ENCODE results near the gene COBLL1.
A peak's percentile ranks its signal among the peaks of the same experiment; 100 is the strongest.
"Not testable (repeated sequence)": the region's sequence is repeated elsewhere in the genome, so short reads cannot be mapped to it uniquely, and the experiment has no call there.

The COBLL1 gene

DNA sequence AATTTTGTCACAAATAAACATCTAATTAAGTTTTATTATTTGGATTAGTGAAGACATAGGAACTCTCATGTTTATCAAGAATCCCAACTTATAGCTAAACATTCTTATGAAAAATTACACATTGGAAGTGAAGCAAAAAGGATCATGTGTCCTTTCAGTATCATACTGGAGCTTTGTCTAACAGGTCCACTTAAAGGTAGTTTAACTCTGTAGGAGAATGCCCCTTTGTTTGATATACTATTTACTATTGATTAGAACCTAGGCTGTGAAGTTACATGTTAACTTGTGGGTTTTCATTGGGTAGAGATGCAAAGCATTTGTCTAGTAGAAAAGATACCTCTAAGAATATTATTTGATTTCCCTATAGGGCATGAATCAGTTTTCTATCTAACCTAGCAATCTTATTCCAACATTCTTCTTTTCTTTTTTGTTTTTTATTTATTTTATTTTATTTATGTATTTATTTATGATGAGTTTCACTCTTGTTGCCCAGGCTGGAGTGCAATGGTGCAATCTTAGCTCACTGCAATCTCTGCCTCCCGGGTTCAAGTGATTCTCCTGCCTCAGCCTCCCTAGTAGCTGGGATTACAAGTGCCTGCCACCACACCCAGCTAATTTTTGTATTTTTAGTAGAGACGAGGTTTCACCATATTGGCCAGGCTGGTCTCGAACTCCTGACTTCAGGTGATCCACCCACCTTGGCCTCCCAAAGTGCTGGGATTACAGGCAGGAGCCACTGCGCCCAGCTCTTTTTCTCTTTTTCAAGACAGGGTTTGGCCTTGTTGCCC is 18.5 kb upstream of the COBLL1 start:
- not testable (repeated sequence) for DNase-seq (ENCODE audit: low spot score)

DNA sequence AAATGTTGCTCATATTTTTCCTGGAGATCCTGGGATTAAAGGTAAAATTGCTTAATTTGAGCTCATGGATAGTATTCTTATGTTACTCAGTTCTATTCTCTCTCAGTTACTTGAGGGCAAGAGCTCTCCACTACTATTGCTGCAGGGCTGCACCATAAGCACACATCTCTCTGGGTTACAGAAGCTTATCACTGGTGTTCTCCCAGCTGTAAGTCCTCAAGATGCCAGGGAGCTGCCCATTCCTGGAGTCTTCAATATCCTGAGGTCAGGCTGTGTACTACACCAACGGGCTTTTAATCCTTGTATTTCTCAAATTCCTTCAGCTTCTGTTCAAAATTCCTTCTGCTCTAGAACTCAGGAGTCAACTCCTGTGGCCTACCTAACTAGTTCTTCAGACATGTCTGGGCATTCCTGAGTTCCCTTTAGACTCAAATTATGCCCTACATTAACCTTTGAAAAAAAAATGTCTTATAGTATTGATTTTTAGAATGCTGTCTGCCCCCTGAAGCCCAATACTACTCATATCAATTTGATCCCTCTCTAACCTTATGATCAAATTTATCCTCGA is 17.7 kb upstream of the COBLL1 start:
- no peak for DNase-seq (ENCODE audit: low spot score)

DNA sequence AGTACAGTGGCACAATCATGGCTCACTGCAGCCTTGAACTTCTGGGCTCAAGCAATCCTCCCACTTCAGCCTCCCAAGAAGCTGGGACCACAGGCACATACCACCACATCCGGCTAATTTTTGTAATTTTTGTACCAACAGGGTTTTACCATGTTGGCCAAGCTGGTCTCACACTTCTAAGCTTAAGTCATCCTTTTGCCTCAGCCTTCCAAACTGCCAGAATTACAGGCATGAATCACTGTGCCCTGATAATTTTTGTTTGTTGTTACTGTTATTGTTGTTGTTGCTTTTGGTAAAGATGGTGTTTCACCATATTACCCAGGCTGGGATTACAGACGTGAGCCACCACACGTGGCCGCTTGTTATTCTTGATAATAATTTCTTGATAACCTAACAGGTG is 10.5 kb upstream of the COBLL1 start:
- no peak for DNase-seq (ENCODE audit: low spot score)

DNA sequence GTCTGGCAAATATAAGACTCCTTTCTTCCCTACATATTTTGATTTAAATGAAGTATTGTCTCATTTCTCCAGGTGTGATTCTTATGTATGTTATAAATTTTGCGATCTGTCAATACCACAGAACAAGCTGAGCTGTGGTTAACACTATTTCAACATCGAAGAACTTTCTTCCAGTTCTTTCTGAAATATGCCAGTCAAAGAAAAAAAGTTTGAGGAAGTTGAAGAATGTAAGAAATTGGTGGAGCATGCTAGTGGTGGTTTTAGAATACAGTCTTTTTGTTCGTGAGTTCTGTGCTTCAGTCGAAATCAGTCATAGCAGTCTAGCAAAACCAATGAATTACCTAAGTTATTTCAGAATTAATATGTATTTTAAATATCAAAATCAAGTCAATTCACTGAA is 8.6 kb upstream of the COBLL1 start:
- DNase-seq (ENCODE audit: low spot score), result no peak

DNA sequence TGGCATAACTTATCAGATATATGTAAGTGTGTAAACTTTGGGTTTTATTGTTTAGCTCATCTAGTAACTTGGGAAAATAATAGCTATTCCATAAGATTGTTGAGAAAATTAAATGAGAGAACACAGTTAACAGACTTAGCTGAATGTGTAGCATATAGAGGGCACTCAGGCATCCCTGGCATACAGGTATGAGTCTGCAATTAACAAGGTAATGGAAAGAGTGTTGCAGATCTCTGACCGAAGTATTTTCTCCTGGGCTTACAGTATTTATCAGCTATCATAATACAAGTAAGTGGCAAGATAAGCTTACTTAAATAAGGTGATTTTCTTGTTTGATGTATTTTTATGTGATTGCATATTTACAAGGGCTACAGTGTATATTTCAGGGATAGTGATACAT is 7.9 kb upstream of the COBLL1 start:
- DNase-seq (ENCODE audit: low spot score), result no peak

DNA sequence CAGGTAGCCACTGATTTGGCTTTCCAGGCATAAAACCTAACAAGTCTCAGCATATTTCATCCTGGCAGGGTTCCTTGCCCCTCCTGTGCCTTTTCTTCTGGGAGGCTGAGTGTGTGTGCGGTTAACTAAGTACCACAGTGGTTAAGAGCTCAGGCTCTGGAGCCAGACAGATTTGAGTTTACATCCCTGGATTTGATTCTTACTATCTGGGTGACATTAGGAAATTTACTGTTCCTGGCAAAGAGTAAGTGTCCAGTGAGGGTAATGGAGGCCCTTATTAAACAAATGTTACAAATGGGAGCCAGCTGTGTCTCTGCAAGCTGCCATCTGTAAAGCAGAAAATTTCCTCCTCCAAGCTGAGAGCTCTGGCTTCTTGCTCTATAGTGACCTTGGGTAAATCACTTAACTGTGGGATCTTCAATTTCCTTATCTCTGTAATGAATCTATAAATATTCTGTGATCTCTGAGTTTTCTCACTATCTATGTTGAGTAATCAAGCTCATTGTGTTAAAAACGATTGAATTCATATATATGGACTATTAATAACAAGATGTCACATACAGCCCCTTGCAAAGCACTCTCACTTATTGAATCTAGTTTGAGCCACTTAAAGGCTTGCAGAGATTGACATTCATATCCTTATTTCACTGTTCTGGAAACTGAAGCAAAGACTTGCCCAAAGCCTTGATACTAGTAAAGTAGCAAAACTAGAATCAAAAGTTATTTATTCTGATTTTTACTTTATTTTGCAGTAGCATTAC is 6.5 kb upstream of the COBLL1 start:
- DNase-seq (ENCODE audit: low spot score), result no peak

DNA sequence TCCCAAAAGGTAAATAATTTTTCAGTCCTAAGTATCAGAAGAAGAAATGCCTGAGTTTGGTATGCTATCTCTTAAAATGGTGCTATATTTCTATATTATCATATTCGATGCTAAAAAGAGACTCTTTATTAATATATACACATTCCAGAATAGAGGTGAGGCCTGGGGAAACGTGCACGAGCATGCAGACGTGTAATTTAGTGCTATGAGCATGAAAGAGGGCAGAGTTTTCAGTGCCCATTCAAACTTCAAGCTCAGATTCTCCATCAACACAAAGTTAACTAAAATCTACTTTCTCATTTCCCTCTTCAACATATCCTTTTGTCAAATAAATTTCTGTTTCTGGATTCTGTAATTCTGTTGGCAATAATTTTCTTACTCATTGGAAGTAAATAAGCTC is 5.7 kb upstream of the COBLL1 start:
- DNase-seq (ENCODE audit: low spot score), result no peak

DNA sequence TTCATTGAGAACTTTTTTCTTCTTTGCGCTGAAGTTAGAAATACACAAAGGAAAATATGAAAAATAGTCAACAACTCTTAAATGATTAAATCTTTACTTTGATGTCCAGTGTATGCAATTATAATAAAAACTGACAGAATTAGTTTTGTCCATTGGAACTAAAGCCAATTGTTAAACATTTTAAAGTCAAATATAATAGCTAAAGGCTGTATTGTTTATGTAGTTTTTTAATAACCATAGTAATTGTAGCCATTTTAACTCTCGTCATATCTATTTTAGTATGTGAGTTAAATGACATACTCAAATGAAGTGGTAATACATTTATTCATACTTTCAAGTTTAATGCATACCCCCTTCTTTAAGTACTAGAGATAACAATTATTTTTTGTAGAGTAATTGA is 4.7 kb upstream of the COBLL1 start:
- DNase-seq (ENCODE audit: low spot score), result no peak

DNA sequence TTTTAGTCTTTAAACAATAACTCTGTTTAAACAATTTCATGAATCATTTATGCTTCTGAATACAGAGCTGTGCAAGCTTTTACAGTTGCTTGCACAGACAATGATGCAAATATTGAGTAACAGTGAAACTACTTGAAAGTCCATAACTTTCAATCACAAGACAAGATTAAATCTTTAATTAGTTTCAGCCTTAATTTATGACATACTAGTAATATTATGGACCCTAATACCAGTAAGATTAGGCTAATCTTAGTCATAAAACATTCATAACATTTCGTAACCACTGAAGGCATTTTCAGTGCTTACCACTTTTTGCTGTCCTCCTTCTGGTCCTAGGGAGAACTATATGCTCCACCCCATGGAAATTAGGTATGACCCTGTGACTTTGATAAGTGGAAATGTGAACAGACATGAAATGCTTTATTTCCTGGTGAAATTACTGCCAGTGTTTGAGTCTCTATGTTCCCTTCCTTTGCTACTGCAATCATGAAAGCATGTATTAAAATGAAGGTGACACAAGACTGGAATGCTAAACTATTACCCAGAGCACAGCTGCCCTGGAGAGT is 1.8 kb upstream of the COBLL1 start:
- no peak for DNase-seq (ENCODE audit: low spot score)

DNA sequence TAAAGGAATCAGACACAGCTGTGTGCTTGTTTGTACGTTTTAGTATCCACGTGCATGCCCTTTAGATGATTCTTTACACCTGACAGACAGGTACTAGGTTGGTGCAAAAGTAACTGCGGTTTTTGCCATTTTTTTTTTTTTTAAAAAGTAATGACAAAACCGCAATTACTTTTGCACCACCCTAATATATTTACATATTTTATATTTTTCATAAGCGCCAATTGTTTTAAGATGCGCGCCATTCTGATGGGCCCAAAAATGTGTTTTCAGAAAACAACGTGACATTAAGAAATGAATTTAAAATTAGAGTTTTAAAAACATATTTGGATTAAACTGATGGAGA is 972 bp upstream of the COBLL1 start:
- no peak for DNase-seq (ENCODE audit: low spot score)

DNA sequence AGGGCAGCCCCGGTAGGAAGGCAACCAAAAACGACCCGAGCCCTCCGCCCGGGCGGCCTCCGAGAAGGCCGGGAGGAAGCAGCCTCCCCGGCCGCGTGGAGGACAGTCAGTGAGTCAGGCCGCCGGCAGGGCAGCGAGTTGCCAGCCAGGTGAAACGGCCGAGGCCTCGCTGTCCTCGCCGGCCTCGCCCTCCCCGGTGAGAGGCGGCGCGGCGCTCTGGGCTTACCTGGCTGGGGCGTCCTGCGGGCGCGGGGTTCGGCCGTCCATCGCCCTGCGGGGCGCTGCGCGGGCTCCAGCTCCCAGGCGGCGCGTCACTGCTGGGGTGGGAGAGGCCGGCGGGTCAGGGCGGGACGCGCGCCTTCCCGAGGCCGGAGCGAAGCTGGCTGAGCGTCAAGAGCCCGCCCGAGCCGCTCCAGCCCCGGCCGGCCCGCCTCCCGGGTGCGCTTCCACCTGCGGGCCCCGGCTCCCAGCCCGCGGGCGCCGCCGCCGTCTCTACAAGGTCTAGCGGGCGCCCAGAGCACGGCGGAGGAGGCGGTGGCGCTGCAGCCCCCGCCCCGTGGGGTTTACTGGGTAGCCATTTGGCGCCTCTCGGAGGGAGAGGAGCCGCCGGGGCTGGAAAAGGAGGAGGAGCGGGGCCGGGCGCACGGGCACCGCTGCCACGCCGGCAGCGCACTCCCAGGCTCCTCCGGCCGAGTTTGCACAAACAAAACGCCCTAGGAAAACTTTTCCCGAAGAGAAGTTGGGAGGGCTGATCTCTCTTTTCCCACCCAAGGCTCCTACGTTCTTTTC is 499 bp downstream of the COBLL1 start:
- peak; percentile 82 for DNase-seq (ENCODE audit: low spot score)

DNA sequence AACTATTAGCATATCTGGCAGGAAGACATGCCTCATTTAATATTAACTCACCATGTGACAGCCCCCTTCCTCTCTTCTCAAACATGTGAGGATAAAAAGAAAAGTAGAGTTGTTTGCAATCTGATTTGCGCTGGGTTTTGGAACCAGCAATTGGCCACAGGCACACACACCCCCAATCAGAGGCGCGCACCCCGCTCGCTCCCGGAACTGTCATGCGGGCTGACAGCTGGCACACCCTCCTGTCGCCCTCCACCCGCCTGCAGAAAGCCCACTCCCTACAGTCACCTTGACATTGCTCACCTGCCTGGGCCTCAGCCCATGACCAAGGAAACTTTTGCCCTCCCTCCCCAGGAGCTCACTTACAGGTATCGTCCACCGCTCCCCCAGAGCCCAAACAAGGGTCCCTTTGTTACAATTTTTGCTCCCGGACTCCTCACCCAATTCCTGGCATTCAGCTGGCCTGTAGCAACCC is 1.1 kb downstream of the COBLL1 start:
- peak; percentile 73 for DNase-seq (ENCODE audit: low spot score)

DNA sequence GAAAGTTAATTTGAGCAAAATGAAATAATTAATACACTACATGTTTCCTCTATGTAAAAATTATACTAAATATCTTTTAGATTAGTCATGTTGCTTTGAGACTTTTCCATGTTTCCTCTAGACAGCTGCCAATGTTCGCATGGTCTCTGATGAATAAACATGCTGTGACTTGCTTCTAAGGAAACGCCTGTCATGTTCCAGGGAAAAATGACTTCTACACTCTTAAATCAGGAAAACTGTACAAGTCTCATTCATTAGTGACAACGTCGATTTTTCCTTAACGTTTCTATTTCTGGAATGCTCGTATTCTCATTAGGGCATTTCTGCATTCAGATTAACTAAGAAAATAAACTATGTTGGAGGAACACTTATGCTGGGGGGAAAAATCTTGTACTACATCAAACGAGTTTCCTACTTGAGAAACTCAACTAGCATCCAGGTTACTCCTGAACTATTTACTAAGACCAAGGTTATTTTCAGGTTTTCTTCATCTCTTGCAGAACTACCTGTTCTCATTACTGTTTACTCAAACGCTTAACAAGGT is 1.6 kb downstream of the COBLL1 start:
- DNase-seq (ENCODE audit: low spot score), result no peak

DNA sequence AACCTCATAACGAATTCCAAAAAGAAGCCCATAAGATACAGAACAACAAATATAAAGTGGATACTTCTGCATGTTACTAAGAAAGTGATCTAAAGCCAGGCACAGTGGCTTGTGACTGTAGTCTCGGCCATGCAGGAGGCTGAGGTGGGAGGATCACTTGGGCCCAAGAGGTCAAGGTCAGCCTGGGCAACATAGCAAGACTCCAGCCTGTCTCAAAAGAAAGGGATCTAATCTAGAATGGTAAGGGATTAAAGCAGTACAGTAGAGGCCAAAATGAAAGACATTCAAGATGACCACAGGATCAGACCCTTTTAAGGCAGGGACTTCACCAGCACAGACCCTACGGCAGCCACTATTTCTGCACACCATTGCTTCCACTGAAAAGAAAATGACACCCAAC is 3.8 kb downstream of the COBLL1 start:
- no peak for DNase-seq (ENCODE audit: low spot score)

DNA sequence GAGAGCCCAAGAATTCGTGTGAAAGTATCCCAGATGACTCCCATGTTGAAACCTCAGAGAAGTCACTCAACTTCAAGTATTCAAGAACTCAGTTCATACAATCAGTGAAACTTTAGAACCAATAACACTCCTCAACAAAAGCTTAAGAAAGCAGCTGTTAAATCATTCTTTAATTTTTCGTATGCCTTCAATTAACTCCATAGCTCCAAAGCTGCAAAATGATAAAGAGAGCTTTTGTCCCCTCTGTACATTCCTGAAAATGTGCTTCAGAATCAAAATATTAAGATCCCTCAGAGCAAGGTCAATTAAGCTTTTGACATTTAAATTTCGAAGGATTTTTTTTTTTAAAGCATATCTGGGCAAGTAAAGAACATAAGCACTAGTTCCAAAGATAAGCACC is 4.7 kb downstream of the COBLL1 start:
- DNase-seq (ENCODE audit: low spot score), result no peak

DNA sequence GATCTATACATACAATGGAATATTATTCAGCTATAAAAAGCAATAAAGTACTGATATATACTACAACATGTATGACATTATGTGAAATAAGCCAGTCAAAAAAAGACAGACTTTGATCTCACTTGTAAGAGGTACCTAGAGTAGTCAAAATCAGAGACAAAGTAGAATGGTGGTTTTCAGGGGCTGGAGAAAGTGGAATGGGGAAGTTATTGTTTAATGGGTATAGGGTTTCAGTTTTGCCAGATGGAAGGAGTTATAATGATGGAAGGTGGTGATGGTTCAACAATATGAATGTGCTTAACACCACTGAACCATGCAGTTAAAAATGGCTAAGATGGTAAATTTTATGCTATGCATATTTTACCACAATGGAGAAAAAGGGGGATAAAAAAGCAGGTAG is 6.3 kb downstream of the COBLL1 start:
- no peak for DNase-seq (ENCODE audit: low spot score)

DNA sequence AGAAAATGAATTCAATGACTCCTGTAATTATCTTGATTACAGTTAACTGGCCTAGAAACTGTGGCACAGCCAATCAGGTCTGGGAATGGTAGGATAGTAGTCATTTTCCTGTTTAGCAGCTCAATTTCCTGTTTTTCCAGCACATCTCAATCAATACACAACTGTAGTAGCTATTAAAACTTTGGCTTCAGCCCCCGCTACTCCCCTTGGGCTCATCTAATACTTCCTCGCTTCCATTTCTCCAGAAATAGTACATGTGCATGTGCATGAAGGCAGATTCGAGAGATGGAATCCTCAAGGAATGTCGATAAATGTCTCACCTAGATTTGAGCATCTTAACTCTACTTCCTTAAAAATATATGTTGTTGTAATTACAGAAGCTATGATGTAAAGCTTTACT is 9.7 kb downstream of the COBLL1 start:
- DNase-seq (ENCODE audit: low spot score), result no peak

DNA sequence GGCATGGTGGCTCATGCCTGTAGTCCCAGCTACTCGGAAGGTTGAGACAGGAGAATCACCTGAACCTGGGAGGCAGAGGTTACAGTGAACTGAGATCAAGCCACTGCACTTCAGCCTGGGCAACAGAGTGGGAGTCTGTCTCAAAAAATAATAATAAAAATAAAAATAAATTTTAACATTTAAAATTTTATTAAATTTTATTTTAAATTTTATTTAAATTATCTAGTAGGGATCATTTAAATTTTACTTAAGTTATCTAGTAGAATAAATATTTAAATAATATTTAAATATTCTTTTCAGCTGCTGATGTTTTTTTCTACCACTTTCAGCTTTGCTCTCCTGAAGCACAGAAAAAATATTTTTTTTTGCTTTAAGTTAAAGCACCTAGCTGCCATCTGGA is 10.4 kb downstream of the COBLL1 start:
- no peak for DNase-seq (ENCODE audit: low spot score)

DNA sequence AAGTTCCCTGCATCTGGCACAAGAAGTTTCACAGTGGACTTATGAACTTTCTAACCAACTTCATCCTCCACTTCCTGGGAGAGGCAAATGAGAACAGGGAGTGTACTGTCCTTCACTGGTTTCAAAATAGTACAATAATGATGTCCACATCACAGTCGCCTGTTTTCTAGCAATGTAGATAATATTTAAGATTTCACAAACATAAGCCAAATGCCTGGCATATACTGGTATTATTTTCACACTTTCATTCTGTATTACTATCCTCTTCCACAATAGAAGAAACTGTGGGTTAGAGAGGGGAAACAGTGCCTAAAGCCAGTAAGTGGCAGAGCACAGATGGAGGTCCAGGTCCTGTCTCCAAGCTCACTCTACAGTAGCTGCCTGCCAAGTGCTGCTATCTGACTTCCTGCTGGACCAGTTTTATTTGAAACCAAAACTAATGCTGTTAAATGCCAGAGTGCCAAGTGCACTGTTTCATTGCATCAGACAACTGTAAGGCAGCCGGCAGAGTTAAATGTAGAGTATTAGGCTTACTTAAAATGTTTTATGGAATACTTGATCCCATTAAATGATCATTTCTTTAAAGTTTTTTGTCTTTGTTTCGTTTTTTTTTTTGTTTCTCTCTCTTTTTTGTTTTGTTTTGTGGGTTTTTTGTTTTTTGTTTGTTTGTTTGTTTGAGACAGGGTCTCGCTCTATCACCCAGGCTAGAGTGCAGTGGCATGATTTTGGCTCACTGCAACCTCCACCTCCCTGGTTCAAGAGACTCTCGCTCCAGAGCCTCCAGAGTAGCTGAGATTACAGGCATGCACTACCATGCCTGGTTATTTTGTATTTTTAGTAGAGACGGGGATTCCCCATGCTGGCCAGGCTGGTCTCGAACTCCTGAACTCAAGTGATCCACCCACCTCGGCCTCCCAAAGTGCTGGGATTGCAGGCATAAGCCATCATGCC is 15.1 kb downstream of the COBLL1 start:
- no peak for DNase-seq (ENCODE audit: low spot score)

DNA sequence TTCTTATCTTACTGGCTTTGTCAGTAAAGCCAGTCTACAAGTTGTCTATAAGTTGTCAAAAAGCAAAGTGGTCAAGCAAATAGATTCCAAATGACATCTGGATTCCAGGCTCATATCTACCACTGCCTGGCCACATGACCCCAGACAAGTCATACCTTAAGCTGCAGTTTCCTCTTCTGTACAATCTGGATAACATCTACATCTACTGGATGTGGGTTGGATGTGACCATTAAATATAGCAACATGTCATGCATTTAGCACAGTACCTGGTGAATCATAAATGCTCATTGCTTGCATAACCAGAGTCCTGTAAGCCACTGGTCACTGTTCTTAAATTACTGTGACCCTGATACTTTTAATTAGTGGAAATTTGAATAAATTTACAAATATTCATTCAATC is 16.8 kb downstream of the COBLL1 start:
- DNase-seq (ENCODE audit: low spot score), result no peak

DNA sequence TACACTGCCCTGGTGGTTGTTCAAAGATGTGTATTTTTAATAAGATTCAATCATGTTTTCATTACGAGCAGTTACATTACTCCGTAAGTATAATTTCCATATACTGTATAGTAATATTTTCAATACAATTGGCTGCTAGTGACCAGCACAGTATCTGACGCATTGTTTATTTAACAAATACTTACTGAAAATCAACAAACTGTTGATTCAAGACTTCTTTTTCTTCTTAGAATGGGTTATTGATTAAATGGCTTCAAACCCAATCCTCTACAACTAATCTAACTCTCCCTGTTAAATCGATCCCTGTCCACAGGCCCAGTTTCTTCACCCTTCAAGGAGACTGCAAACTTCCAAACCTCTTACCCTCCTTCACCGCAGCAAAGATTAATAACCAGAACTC is 18.5 kb downstream of the COBLL1 start:
- DNase-seq (ENCODE audit: low spot score), result no peak
